ENCODE measurements around the gene GSTM2.
"Not testable (repeated sequence)": the region's sequence is repeated elsewhere in the genome, so short reads cannot be mapped to it uniquely, and the experiment has no call there.

DNA sequence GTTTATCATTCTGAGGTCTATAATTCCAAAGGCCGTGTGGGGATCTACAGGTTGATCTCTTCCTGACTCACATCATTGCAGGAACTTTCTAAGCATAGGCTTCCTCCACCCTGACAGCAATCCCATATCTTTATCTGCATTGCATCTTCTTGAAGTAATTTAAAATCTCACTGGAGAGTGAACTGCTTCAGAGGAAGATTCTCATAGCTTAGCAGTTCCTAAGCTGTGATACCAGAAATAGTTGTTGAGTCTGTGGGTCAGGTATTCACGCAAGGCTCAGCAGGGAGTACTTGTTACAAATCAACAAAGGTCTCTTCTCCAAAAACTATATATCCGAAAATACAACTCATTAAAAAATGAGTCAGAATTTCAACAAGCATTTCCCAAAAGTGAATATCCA lies 27.3 kb downstream of the GSTM2 start:
- TF ChIP-seq, protein P1, sequence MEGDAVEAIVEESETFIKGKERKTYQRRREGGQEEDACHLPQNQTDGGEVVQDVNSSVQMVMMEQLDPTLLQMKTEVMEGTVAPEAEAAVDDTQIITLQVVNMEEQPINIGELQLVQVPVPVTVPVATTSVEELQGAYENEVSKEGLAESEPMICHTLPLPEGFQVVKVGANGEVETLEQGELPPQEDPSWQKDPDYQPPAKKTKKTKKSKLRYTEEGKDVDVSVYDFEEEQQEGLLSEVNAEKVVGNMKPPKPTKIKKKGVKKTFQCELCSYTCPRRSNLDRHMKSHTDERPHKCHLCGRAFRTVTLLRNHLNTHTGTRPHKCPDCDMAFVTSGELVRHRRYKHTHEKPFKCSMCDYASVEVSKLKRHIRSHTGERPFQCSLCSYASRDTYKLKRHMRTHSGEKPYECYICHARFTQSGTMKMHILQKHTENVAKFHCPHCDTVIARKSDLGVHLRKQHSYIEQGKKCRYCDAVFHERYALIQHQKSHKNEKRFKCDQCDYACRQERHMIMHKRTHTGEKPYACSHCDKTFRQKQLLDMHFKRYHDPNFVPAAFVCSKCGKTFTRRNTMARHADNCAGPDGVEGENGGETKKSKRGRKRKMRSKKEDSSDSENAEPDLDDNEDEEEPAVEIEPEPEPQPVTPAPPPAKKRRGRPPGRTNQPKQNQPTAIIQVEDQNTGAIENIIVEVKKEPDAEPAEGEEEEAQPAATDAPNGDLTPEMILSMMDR (conservative IDR thresholded peaks at IDR 0.05; ENCODE audit: low read depth, low read length), result not testable (repeated sequence)
- TF ChIP-seq EZH2 (IDR thresholded peaks at IDR 0.05; ENCODE audit: borderline replicate concordance, low read depth, low read length, poor library complexity, severe bottlenecking), result not testable (repeated sequence)
